ENCODE results near the gene B4GALNT3.

Gene B4GALNT3

GRCh38 chr12:468671-469389 is 9.1 kb downstream of the B4GALNT3 start:
- no peak for DNase-seq

DNA sequence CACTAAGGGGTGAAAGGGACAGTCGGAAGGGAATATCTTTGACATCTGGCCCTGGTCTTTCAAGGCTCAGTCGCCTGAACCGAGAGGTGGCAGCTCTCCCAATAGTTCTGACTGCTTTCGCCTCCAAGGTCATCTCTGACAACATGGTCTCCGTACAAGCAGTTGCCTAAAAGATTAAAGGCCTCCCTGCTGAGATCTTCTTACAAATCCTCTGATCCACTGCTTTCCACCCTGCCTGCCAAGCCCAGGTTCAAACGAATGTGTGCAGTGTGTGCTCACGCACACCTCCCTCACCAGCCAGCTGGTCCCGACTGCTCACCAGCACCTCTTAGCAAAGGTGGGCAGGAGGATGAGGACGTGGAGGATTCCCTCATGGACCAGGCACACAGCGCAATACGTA is 10.4 kb downstream of the B4GALNT3 start:
- no peak for DNase-seq

GRCh38 chr12:473198-473597 is 13.5 kb downstream of the B4GALNT3 start:
- DNase-seq: no peak

DNA sequence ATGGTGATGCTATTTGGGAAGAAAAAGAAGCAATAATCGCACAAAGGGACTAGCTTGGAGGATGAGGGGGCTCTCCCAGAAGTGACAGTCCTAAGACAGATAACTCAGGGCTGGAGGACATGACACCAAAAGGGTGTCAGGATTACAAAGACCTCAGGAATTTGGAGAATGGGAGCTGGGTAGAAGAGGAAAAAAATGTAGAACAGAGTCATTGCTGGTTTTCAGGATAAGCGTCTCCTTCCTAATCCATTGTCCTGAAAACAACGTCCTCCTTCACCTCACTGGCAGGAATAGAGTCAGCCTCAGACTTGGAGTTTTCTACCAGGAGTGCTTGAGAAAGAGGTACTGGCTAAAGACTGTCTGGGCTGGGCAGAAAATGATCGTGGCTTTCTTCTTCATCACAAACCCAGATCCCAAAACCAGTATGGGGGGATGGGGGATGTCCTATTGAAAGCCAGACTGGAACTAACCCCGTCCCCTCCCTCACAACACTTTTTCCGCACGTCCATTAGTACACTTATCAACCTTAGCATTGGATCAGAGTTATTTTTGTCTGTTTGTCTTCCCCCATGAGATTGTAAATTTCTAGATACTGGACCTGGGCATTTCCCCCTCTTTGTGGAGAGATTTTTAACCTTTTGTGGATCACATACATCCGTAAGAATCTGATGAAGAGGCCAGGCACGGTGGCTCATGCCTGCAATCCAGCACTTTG is 14.3 kb downstream of the B4GALNT3 start:
- no peak for DNase-seq

DNA sequence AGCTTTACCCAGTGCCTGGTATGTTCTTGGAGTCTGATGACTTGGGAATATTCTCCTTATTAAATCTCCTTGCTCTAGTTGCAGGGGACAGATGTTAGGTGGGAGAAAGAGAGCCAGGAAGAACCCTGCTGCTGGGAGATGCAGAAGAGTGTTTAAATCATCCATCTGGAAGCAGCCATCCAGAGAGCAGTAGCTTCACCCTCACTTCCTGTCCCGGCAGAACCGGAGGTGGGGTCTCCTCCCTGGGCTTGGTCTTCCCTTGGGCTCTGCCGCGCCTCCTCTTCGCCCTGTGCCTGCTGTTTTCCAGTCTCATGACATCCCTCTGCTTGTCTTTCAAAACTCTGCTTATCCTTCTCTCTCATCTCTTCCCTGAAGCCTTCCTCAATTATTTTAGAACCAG is 15.5 kb downstream of the B4GALNT3 start:
- DNase-seq: no peak

DNA sequence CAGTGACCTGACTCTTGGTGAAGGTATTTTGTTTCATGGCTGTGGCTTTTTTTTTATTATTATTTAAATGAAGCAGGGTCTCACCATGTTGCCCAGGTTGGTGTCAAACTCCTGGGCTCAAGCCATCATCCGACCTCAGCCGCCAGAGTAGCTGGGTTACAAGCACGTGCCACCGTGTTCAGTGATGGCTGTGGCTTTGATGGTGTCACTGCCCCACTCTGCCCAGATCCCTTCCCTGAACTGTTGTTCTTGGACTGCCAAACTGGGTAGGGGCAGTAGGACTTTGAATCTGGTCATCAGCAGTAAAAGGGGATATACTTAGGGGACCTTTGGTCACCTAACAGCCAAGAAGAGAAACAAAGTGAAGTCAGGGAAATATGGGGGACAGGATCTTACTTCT is 19.4 kb downstream of the B4GALNT3 start:
- DNase-seq: no peak

DNA sequence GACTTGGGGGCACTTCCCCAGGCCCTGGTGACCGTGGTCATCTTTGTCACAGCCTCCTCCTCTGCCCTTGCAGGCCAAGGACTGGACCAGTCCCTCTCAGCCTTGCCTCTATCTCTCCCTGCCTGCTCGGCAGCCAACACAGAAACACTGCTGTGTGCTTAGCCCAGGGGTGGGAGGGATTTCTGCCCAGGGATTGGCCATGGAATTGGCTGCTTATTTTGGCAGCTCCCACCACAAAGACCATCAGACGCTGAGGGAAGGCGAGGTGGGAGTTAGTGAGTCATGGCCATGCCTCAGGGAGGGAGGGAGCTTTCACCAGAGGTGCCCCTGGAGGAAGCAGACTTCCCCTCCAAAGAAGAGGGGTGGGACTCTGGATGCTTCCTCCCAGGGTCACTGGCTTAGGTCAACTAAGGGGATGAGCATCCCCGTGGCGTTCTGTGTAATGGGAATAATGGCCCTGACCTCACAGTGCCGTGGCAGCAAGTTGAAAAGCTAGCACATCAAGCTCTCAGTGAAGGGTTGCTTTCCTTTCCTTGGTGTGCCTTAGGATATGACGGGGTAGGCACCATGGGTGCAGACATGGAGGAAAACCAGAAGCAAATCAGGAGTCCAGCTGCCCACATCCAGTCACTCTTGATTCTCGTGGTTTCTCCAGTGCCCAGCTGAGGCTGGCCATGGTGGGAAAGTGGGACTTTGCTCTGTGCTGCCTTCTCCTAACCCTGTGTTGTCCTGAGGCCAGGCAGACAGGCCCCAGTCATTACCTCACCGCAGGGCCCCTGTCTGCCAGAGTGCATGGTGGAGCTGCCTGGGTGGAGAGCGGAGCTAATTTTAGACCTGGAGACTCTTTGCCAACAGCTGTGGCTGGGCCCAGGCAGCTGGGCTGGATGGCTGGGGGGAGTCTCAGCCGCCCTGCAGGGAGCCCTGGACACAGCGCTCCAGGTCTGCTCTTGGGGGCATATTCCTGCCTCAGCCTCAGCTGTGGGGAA is 21.4 kb downstream of the B4GALNT3 start:
- no peak for DNase-seq

DNA sequence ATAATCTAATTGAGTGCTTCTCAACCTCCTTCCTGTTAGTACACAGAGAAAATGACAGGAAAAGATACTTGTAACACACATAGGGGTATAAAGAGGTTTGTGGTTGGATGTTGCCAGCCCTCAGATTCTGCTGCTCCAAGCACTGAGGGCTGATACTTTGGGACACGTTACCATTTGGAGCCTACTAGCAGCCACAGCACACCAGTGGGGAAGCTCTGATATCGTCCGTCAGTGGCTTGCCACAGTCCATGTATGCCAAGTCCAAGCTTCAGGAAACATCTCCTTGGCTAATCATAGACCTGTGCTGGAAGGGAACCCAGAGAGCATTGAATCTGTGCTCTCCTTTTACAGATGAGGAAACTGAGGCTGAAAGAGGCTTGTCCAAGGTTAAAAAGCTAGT is 22.3 kb downstream of the B4GALNT3 start:
- no peak for DNase-seq

DNA sequence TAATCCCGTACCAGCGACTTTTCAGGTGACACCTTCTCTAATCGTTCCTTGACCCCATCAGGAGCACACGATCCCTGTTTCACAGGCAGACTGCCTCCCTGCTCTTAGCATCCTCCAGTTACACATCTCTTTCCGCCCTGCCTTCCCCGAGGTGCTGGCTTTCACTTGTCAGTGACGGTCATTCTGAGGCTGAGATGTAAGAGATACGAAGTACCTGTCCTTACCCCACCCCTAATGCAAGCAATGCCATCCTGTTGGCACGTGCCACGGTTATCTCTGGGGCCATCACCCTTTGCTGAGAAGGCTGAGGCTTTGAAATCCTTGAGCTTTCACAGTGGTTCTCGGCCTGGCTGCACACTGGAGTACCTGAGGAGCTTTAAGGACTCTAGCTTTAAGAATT is 24.4 kb downstream of the B4GALNT3 start:
- no peak for DNase-seq

- DNase-seq: no peak
Measured at GRCh38 chr12:490260-490659, 30.5 kb downstream of the B4GALNT3 start.

DNA sequence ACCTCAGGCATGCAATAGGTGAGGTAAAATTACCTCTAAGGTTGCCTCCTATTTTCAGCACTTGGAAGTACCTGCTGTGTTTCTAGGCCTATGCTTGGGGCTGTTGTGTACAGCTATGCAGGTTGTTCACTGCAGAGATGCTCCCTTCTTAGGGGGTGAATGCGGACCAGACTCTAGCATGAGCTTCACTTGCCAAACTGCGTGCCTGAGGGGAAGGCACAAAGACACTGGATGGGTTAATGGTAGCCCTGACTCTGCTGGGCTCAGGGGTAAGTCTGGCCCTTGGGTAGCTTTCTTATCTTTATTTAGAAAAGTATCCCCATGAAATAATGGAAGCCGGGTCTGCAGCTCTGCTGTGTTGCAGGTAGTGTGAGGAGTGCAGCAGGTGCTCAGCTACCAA is 35.7 kb downstream of the B4GALNT3 start:
- no peak for DNase-seq

DNA sequence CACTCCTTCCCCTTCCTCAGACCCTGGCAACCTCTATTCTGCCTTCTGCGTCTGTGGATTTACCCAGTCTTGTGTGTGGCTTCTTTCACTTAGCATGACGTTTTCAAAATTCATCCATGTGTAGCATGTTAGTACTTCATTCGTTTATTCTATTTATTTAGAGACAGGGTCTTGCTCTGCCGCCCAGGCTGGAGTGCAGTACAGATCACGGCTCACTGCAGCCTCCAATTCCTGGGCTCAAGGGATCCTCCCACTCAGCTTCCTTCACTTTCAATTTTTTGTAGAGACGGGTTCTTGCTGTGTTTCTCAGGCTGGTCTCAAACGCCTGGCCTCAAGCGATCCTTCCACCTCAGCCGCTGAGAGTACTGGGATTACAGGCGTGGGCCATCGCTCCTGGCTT is 37.0 kb downstream of the B4GALNT3 start:
- no peak for DNase-seq

- no peak for DNase-seq
Measured at GRCh38 chr12:497501-498160, 37.9 kb downstream of the B4GALNT3 start.

- DNase-seq: no peak
Measured at GRCh38 chr12:499837-500458, 40.2 kb downstream of the B4GALNT3 start.

DNA sequence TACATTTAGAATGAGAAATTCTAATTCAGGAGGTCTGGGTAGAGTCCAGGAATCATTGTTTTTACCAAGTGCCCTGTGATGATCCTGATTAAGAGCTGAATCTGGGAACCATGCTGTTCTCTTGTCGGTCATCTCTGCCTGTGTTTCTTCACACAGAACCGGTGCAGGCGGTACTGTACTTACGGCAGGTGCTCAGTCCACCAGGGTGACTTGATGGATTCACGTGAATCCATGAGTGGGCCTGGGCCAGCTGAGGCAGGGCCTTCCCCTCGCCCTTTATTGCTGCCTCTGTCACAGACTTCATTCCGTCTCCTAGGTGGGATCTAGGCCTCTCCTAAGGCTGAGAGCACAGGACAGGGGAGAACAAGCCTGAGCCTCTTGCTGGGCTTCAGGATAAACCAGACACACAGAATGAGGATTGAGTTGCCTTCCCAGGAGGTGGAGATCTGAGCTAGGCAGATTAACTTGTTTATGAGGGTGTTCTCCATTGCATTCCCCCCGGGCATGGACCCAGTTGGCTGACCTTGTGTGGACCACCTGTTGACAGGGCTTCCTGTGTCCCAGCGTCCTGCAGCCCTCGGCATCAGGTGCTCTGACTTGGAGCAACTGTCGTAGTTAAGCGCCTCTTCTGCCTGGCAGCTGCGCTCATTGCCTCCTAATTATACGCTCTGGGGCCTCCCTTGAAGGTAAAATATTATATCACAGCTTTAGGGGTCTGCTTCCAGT is 42.1 kb downstream of the B4GALNT3 start:
- DNase-seq: no peak

GRCh38 chr12:503111-503761 is 43.5 kb downstream of the B4GALNT3 start:
- DNase-seq: no peak

GRCh38 chr12:505221-505620 is 45.5 kb downstream of the B4GALNT3 start:
- no peak for DNase-seq

- DNase-seq: no peak
Measured at GRCh38 chr12:507391-507796, 47.7 kb downstream of the B4GALNT3 start.

DNA sequence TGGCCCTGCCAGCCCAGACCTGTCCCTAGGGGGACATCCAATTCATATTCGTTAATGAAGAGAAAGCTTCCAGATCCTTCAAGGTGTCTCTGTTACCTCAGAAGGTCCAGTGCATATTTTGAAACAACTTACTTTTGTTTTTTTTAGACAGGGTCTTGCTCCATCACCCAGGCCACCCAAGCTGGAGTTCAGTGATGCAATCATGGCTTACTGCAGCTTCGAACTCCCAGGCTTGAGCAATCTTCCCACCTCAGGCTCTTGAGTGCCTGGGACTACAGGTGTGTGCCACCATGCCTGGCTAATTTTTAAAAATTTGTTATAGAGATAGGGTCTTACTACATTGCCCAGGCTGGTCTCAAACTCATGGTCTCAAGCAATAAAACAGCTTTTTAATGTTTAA is 48.4 kb downstream of the B4GALNT3 start:
- DNase-seq: no peak

DNA sequence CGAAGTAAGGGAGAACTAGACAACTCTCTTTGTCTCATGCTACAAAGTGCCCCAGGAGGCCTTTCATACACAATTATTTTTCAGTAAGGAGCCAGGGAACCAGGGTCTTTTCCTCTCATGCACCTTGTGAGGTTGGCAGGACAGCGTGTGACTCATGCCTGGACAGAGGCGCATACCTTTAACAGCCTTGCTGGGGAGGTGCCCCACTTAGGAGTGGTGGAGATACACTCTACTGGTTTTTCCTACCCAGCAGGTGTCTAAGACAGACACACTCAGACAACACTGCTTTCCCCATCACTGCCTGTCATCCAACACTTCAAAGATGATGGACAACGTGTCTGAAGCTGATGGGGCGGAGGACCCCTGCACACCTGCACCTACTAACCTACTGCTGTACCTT is 49.1 kb downstream of the B4GALNT3 start:
- DNase-seq: no peak

GRCh38 chr12:509500-509899 is 49.8 kb downstream of the B4GALNT3 start:
- DNase-seq: no peak

Measured in activated CD4-positive, alpha-beta T cell treated with anti-CD3 and anti-CD28 coated beads, Interleukin-2, amount 50 U/mL, for 1 hour (primary cell).